GM21360 (cell line): Measurements from ENCODE around the gene QPCT.
"Not testable (repeated sequence)": the region's sequence is repeated elsewhere in the genome, so short reads cannot be mapped to it uniquely, and the experiment has no call there.

Experiments used
- ATAC-seq: cut with Tn5 transposase; IDR thresholded peaks from one replicate; pipeline ENCODE4 v1.9.1; 2021; ENCODE audit warnings: mild to moderate bottlenecking, moderate library complexity; ENCODE audit not compliant: unreplicated experiment

Gene QPCT

DNA sequence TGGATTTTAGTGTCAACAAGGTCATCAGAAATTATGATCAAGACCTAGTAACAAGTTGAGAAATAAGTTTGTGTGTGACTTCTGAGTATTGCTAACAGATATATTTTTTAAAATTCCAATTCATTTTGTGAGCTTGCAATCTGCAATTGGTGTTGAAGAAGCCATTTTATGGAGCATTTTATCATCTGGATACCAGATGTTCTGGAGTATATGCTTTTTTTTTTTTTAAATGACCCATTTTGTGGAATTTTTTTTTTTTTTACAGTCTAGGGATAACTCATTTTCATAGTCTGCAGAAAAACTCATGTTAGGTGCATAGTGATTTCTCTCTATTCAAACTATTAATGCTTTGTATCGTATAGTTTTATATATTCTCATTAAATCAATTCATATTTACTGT is 12.6 kb downstream of the QPCT start:
- no peak for ATAC-seq

DNA sequence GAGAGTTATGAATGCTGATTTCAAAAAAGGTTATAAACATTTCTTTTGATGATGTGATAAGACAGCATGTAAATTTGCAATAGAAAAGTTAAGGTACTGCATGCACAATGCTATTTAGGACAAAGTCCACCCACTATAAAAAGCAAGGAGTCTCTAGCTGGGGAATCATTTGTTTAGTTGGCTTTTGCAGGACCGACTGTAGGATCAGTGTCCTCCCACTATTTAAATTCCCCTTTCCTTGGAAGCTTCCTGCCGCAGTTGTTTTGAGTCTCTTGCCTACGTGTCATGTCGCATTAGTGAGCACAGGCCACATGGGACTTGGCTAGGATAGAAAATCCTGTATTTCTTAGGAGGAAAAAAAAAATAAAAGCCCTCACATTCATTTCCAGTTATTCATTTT is 13.1 kb downstream of the QPCT start:
- no peak for ATAC-seq

DNA sequence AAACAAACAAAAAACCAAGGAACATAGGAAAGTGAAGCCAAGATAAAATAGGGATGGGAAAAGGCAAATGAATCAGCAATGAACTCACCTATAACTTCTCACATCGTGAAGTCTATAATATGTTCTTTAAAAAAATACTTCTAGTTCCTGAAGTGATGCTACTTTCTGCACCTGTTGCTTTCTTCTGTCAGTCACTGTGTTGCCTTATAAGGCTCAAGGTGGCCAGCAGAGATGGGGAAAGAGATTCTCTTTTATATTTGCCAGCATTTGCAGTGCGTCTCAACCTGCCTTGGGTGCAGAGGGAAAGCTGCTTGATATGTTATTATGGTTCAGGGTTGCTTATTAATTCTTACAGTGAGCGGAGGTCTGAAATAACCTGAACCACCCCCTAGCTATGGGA is 14.0 kb downstream of the QPCT start:
- ATAC-seq: no peak

DNA sequence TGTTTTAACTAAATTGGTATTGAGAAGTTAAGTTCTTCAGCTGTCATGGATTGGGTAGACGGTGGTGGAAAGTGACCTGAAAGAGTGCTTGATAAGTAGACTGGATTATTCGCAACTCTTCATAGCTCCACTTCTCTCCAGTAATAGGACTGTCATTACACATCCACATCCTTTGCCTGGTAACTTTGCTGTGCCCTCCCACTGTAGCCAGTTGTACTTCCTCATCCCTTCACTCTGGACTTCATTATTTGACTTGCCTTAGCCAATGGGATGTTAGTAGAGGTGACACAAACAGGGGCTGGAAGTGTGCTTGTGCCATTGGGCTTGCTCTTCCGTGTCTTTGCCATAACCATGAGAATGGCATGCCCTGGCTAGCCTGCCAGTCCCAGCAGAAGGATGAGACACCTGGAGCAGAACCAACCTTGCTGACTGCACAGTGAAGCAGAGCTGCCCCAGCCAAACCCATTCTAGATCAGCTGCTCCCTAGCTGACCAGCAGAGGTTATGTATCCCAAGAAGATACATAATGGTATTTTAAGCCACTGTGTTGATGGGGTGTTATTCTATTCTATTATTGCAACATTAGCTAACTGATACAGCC is 16.9 kb downstream of the QPCT start:
- no peak for ATAC-seq

DNA sequence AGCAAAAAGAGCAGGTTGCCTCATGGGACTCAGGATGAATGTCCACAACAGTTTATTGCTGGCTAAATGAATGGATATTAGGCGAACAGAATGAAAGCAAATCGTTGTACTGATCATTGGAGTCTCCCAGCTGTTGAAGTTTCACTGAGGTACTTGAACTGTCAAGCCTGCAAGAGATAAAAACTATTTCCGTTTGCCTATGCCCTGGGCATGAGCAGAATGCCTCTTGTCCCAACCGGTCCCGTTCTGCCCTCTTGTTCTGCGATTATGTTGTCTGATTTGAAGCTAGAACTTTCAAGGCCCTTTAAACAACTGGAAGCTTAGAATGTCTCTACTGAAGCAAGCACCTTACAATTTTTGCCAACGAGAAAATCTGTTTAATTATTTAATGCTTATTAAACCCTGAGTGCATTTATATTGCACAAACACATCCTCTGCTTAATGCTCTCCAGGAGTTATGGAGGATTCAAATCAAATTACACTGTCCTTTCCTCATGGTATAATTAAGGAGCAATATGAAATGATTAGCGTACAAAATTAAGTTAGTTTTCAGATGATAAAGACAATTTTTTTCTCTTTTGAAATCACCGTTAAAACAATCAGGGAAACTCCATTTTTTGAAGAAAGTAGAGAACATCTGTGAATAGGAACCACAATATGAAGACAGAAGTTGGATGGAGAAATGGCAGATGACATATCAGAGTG is 17.7 kb downstream of the QPCT start:
- ATAC-seq: no peak

DNA sequence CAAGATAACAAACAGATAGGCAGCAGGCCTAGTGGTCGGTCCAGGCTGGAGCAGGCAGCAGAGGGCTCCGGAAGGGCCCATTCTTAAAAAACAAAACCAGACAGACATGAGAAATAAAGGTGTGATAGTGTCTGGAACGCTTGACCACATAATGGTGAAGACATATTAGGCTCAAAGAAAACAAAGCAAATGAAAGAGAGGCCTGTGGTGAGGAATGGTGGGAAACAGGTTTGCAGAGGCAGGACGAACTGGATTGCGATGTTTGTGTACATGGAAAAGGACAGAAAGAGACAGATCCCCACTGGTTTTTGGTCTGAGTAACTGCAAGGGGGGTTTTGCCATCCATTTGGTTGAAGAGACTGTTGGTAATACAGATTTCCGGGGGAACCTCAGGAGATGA is 19.9 kb downstream of the QPCT start:
- no peak for ATAC-seq

DNA sequence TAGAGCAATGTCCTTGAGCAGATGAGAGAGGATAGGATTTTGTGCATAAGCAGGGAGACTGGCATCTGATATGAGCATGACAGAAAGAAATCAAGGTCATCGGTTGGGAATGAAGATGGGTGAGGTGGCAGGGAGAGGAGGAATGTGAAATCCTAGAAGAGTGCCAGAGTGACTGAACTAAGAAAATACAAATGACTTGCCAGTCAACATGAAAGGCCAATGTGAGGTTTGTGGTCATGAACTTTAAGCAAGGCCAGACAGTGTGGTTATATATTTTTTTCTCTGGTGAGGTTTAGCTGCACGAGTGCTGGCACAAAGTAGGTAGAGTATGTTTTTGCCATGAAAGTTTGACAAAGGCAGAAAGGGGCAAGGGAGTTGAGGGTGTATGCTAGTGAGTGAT is 21.2 kb downstream of the QPCT start:
- no peak for ATAC-seq

DNA sequence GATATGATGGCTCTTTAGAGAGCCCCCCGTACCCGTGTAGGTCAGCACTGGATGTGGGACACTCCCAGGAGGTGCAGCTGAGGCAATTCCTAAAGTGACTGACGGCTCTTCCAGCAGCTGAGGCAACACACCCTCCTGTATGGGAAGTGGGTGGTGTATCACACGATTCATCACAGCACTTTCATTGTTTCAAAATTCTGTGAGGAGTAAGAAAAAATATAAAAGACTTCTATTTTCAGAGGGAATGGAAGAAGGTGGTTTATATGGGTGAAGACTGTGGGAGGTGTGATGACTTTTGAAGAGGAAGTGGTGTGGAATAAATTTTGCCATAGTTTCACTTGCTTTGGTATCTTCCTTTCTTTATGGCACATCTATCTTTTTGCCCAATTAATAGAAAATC is 22.3 kb downstream of the QPCT start:
- ATAC-seq: no peak

DNA sequence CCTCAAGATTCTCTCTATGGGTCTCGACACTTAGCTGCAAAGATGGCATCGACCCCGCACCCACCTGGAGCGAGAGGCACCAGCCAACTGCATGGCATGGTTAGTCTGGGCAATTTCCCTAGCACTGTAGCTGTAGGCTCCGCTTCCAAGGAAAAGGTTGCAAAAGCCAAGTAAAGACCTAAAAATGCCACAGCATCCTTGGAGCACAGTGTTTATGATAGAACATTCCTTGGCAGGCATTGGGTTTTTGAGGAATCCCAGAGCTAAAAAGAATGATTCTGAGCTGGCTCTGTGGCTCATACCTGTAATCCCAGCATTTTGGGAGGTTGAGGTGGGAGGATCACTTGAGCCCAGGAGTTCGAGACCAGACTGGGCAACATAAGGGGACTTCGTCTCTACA is 22.9 kb downstream of the QPCT start:
- ATAC-seq: no peak

DNA sequence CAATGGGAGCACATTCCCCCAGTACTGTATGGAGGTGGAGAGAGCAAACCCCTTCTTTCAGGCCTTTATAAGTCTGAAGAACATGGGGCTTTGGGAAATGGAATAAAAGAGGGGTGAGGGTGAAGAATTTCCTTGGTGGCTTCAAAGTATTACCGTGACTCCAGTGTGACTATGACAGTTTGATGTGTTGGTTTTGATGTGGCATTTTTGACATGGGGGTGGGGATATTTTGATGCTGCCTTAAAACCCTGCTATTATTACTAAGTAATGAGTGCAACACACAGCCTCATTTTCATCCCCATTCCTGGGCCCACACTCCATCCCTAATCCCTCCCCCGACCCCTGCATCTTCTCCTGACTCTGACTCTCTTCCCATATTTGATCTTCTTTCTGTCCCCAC is 23.6 kb downstream of the QPCT start:
- no peak for ATAC-seq

DNA sequence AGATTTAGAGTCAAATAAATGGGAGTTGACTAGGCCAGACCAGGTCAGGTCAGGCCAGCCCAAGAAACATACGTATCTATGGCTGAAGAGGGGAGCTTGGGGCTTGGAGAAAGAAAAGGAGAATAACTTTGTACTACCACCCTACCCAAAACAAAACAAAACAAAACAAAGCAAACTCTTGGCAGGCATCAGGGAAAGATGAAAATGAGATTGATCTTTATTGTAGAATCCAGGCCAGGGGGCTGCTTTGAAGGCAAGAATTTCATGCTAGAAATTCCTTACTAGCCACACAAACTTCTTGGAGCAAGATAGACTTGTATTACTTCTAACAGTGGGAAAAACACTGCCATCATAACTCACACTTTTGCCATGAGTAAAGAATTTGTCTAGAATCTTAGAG is 26.2 kb downstream of the QPCT start:
- ATAC-seq: no peak

DNA sequence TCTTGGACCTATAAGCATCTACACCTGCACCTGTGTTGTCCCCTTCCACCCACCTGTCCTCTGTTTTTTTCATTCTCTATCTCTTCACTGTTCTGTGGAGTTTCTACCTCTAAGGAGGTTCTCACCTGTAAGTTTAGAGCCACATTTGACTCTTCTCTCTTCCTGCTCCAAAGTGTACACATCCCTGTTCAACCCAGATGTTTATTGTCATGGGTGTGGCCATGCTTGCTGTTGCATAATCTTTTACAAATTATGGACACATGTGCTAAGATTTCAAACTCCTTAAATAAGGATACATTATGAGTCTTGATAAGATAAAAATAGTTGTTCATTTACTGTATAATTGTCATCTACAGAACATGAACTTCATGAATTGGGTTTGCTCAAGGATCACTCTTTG is 27.6 kb downstream of the QPCT start:
- no peak for ATAC-seq

DNA sequence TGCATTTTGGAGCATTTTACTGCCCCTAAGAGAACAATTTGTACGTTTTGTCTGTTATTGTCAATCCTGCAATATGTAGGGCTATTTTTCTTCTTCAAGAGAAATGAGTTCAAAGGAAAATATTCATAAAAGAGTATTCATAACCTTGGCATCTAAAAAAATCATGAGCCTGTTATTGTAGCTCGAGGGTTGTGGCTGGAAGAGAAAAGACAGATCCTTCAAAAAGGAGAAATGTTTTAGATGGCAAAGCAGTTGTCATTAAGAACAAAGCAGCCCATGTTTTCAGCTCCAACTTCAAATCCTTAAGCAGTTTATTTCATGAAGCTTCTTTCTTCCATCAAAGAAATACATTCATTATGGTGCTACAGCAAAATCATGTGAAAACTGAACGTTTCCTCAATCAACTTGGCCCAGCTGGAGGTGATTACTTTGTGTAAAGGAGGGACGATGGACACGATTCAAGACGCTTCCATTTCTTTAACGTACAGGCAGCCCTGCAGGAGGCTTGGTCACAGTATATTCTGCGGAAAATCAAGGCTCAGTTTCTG is 31.4 kb downstream of the QPCT start:
- peak; percentile 18 for ATAC-seq

DNA sequence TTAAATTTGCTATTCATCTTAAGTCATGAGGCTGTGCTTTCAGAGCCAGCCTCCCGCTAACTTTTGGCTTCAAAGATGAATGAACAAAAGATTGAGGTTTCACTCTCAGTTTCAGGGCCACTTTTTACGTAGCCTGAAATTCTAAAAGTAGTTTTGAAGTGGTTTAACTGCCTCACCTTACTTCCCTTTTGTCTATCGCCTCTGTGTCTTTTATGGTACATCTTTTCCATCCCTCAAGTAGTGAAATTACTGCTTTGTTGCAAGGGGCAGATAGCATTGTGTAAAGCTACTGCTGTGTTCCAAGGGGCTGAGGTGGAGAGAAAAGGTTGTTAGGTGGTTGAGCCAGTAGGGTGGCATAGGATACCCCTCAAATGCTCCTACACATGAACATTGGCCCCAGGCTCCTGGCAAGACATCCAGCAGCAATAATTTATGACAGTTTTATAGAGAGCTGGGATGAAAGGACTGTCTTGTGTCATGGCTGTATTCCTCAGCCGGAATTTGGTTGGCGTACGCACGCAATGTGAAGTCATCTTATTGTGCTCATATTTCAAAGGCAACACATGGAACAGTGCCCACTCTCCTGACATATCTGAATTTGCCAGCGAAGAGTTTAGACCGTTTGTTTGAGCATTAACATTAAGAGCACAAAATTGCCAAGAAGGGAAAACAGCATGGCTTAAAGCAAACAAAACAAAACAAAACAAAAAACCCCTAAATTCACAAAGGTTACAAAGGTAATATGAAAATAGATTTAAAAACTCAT is 32.2 kb downstream of the QPCT start:
- ATAC-seq: peak; percentile 78

DNA sequence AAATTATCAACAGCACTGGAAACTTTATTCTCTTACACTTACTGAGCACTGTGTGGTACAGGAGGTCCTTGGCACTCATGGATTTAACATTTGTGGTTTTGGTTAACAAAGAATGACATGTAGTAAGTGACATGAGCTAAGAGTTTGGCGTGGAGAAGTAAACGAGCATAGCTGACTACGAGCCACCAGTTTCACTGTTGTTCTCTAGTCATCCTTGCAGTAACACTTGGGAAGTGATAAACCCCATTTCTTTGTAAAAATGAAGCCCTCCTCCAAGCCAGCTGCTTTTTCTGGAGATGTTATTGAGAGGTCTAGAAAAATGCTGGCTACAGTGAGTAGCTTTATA is 32.7 kb downstream of the QPCT start:
- peak; percentile 49 for ATAC-seq

DNA sequence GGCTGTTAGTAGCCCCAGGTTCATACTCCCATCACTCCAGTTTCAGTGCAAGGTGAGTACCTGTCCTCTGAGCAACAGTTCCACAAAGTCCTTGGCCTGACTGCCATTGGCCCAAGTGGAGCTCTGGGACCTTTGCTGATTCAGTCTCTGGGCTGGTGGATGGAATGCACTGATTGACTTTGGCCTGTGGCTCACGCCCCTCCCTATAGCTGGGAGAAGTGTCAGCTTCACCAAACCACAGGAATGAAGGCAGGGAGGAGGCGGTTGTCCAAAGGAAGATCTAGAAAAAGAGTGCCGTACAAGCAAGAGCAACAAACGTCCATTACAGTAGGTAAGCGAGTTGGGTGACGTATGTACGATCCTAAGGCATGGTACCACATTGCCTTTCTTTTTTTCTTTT is 34.0 kb downstream of the QPCT start:
- no peak for ATAC-seq

DNA sequence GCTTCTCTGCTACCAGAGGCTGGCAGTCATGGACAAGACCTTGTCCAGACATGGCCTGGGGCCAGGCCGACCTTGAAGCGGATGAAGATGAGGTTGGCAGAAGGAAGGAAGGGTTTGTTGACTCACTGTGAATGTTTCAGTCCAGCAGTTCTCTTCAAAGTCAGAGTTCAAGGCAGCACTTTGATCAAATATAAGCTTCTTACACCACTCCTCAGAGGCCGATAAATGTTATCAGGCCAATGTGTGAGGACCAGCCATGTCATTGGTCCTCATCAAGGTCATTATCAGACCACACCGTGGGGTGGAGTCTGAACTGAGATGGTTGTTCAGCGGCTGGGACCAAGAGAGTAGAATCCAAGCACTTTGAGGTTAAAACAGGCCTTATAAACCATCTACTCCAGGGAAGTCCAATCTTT is 35.5 kb downstream of the QPCT start:
- no peak for ATAC-seq

DNA sequence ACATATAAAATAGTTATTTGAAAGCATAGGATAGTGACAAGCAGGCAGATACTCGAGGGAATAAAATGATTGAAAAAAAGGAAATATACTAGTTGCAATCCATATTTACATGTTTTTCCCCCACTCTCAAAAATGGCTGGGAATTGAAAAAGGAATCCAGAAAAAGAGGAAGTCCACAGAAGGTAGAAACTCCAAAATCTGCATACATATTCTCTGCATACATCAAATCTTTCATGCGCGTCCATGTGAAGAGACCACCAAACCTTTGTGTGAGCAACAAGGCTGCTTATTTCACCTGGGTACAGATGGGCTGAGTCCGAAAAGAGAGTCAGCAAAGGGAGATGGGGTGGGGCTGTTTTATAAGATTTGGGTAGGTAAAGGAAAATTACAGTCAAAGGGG is 36.4 kb downstream of the QPCT start:
- ATAC-seq: not testable (repeated sequence)

DNA sequence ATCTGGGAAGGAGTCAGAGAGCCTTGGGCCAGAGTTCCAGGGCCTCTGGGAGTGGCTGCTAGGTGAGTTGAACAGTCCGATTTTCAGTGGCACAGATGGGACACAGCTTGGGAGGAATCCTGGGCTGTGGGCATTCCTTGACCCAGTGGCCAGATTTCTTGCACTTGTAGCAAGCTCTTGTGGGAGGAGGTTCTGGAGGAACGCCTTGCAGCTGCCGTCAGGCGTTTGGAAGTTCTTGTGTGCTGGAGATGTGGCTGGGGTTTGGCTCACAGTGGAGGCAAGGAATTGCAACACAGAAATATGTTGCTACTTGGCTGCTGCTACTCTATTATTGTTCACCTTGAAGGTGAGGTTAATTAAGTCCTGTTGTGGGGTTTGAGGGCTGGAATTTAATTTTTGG is 39.8 kb downstream of the QPCT start:
- ATAC-seq: not testable (repeated sequence)

DNA sequence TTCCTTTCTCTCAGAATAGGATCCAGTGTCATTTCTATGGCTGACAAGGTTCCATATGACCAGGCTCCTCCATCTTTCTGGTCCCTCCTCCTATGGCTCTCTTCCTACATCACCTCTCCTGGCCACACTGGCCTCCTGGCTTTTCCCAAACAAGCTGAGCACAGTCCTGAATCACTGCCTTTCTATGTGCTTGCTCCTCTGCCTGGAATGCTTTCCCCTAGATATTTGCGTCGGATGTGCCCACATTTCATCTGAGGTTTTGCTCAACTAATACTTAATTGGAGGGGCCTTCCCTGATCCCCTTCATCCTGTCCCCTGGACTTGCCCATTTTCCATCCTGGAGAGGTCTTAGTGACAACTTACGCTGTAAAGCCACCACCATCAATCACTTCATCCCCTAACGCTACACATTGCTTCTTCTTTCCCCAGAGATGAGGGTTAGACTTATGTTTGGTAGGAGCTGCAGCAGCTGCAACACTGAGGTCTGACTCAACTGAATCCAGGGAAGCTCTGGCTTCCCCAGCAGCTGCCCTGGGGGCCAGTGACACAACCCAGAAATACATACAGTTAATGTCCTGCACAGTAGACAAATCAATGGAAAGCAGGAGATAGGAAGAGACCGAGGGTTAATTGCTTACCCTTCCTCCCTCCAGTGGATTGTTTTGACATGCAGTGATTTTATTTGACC is 42.9 kb downstream of the QPCT start:
- ATAC-seq: no peak

DNA sequence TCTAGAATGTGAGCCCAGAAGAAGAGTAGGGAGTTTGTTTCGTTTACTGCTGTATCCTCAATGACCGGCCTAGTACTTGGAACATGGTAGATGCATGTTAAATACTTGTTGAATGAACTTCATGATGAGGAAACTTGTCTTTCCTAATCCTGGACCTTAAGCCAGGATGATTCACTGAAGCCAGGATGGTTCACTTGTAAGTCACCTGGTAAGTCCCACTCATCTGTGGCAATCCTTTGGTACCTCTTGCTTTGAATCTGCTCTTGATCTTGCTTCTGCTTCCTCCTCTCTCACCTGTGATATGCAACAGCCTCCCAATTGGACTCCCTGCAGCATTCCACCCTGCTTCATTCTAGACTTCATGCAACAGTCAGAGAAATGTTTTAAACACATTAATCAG is 43.6 kb downstream of the QPCT start:
- no peak for ATAC-seq

DNA sequence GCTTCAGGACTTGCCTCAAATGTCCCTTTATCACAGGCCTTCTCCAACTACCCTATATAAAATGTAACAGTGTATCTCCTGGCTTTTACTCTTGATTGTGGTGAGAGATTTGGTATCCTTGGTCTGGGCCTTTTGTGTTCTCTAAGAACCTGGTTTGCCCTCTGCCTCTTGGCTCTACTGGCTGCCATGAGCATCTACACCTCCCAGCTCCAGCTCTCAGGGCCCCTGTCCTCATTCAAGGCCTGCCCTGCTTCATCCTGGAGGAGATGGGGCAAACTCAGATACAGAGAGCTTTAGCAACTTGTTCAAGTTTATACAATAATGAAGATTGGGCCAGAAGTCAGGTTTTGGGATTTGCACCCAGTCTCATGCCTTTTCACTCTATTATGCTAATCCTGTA is 45.0 kb downstream of the QPCT start:
- no peak for ATAC-seq
